ENCODE results near the gene MTCL3.

- no peak for TF ChIP-seq CTCF (IDR thresholded peaks at IDR 0.05)
- TF ChIP-seq POLR2A (IDR thresholded peaks at IDR 0.05; ENCODE audit: low read depth) = no peak
Measured at GRCh38 chr6:127533736-127534135, 14.6 kb upstream of the MTCL3 start.

Measured in esophagus muscularis mucosa (tissue), 3 donors.